ENCODE results near the gene DIABLO. TPM values are rescaled to one million over a fixed set of nuclear protein-coding genes. Genes with fewer than 3 reads are reported as not detected.

The DIABLO gene
- total and polyA plus RNA-seq, 9 of the 15 experiments (the other 6 are each of a cell fraction or from before 2014, with no cell fraction given) = 37.3 to 101 (median 80.1) TPM

DNA sequence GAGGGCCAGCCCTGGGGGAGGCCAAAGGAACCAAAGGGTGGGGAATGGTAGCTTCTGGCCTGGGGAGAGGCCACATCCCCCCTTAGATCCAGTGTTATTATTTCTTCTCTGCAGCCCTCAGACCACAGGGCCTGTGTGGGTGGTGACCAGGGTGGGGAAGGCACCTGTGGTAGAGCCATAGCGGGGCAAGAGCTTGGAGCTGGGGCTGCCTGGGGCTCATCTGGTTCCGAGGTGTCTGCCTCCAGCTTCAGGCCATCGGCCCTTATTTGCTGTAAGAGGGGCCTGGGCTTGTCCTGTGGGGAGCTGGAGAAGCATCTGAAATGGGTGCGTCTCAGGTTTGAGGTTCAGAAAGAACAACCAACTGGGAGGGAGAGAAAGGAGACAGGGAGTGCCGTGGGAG is 24.5 kb downstream of the DIABLO start (continued):
- no peak for TF ChIP-seq RBM15 (IDR thresholded peaks at IDR 0.05; ENCODE audit: insufficient read depth, low read length)
- TF ChIP-seq ZC3H4 (CRISPR knock-in tag; IDR thresholded peaks at IDR 0.05; ENCODE audit: borderline replicate concordance) = no peak
- TF ChIP-seq TAF15 (IDR thresholded peaks at IDR 0.05; ENCODE audit: low read depth, low read length) = no peak
- TF ChIP-seq USF2 (CRISPR knock-in tag; IDR thresholded peaks at IDR 0.05) = no peak
- no peak for TF ChIP-seq PML (IDR thresholded peaks at IDR 0.05; ENCODE audit: low read length)
- TF ChIP-seq HNRNPK (IDR thresholded peaks at IDR 0.05; ENCODE audit: low read depth, low read length, poor library complexity, severe bottlenecking) = no peak
- no peak for TF ChIP-seq TEAD1 (CRISPR knock-in tag; IDR thresholded peaks at IDR 0.05)
- TF ChIP-seq ILF3 (IDR thresholded peaks at IDR 0.05; ENCODE audit: borderline replicate concordance) = no peak

DNA sequence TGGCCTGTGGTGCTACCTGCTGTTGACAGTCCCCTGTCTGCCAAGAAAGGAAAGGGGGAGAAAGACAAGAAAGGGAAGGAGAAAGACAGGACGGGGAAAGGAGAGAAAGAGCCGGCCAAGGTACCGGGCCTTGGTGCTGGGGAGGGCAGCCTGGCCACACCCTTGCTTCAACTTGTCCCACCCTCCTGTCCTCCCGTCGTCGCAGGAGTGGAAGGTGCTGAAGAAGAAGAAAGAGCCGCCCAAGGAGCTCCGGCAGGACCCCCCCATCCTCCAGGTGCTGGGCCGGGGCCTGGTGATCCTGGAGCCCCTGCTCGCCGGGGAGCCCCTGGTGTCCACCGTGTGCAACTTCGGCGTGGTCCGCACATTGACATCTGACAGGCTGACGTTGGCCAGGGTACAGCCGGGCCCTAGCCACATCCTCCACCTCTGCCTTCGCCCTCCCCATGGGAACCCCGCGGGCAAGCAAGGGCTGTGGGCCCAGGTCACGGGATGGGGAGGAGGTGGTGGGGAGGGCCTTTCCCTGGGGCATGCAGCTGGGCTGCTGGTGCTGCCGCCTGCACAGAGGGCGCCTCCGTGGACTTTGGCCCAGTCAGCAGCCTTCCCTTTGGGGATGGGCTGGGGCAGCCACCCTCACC is 25.2 kb downstream of the DIABLO start:
- Histone ChIP-seq H3K4me1 (replicated peaks in 1 of 2; ENCODE audit: control insufficient read depth in 2 of 2, insufficient read depth in 2 of 2, low read length in 2 of 2) (peaks cover 24 to 64% of the 10 kb centered on the region in 2 experiments), H3K27ac (ENCODE audit: extremely low read depth, low read depth, low read length) (no peak overlapping the region), H3K4me3 (no peak overlapping the region), H3K9me1 (ENCODE audit: control insufficient read depth, insufficient read depth, low read length) (no peaks in the 10 kb centered on the region), H3K36me3 (ENCODE audit: control insufficient read depth, insufficient read depth, low read length) (no peaks in the 10 kb centered on the region), H2AFZ (ENCODE audit: low read depth, low read length) (peak overlapping the region; percentile 52; the same call in 1 of the 2 replicates), H3K27me3 (ENCODE audit: control insufficient read depth in 2 of 2, insufficient read depth in 2 of 2, low read length in 2 of 2) (no peaks in the 10 kb centered on the region), H4K20me1 (replicated peaks; ENCODE audit: control insufficient read depth, insufficient read depth, low read length) (no peaks in the 10 kb centered on the region), H3K79me2 (ENCODE audit: control insufficient read depth, insufficient read depth, low read length) (no peaks in the 10 kb centered on the region), H3K9me3 (replicated peaks; ENCODE audit: control insufficient read depth, insufficient read depth, low read depth, low read length) (peaks cover 4% of the 10 kb centered on the region; the same call in 1 of the 2 replicates), H3K9ac (ENCODE audit: insufficient read depth in 1 of 2, low read depth in 2 of 2, low read length in 2 of 2) (0 out of 4 replicates have a peak overlapping the region, but pooled peaks of 1 of the 2 experiments have one; percentile 29), H3K4me2 (ENCODE audit: insufficient read depth, low read length) (no peak overlapping the region)
- 65% methylated on average over 15 of the region's 24 CpGs for WGBS (ENCODE audit: insufficient coverage, low coverage, missing lambda C conversion rate)
- TF ChIP-seq CTCF (IDR thresholded peaks at IDR 0.05 in 2 of 3, conservative IDR thresholded peaks at IDR 0.05 in 1 of 3; ENCODE audit: insufficient read depth in 2 of 3, low read depth in 1 of 3, low read length in 3 of 3) = peak in 1 of 3 experiments; percentile 20; a peak in 4 of 6 replicates
- no peak for TF ChIP-seq SMARCC2 (IDR thresholded peaks at IDR 0.05; ENCODE audit: low read depth)
- intact Hi-C loops (cut with micrococcal nuclease) = no loop called here
- ATAC-seq = no peak
- no peak for DNase-seq (ENCODE audit: extremely low read depth in 1 of 4, low spot score in 3 of 4)
- no peak for FAIRE-seq
- ChIA-PET CTCF (ENCODE audit: low intra/inter-chr PET ratio) (no interaction called here), POLR2A (interaction anchor here (0.6 to 1.6 kb wide), 2 partner anchors 9 to 134 kb away, joined by 3 to 7 read pairs; no protein-coding TSS in a partner anchor)
- BruUV-seq (replicated peaks) = no TSS peak
- in situ Hi-C loops (cut with MboI) = no loop called here
